IMR-90 (cell line): ENCODE data around the gene TTC7B. TPM values are rescaled to one million over a fixed set of nuclear protein-coding genes. Genes with fewer than 3 reads are reported as not detected.

Experiments
- ATAC-seq: fragments of 200-7000 bp; cut with Tn5 transposase; 2 replicates; pipeline ENCODE4 v1.9.1; 2020; ENCODE audit warnings: low read depth, mild to moderate bottlenecking, moderate library complexity
- BruUV-seq: library from RNA; stranded (reverse); fragments of 400-500 nt; replicated peaks from 2 replicates; lab custom pipeline; 2021; lab: Mats Ljungman, UMichigan
- CTCF ChIA-PET: fragments of 300-600 bp; formaldehyde crosslinking; extraction: SDS; loops from one replicate; lab custom pipeline; 2021; ENCODE audit warnings: antibody characterized with exemption; lab: Yijun Ruan, JAX
- POLR2A ChIA-PET: fragments of 300-600 bp; sonication (Branson Sonifier 250); formaldehyde crosslinking; loops from one replicate; lab custom pipeline; 2022; ENCODE audit warnings: antibody characterized with exemption; ENCODE audit not compliant: unreplicated experiment; lab: Charles Lee
- DNase-seq: peaks from one replicate; pipeline ENCODE4 v3.0.0; 2013
- H2AFZ ChIP-seq: replicated peaks from 2 replicates; pipeline ENCODE3; 2013; ENCODE audit warnings: low read length, mild to moderate bottlenecking; ENCODE audit not compliant: poor library complexity
- H2AK5ac ChIP-seq: 2 replicates; pipeline ENCODE4 v1.6.1; 2013; ENCODE audit warnings: low read depth, low read length, inconsistent platforms
- H2AK9ac ChIP-seq: replicated peaks from 2 replicates; pipeline ENCODE3; 2013; ENCODE audit warnings: mild to moderate bottlenecking, low read depth, low read length, moderate library complexity; ENCODE audit not compliant: poor library complexity
- H2BK120ac ChIP-seq: 2 replicates; pipeline ENCODE4 v1.6.1; 2013; ENCODE audit warnings: low read depth, low read length, inconsistent platforms
- H2BK15ac ChIP-seq: 3 replicates; pipeline ENCODE4 v1.6.1; 2013; ENCODE audit warnings: low read depth, low read length, inconsistent platforms
- H2BK20ac ChIP-seq: 2 replicates; pipeline ENCODE4 v1.6.1; 2013; ENCODE audit warnings: low read depth, mild to moderate bottlenecking, inconsistent platforms, low read length, moderate library complexity
- H2BK5ac ChIP-seq: 2 replicates; pipeline ENCODE4 v1.6.1; 2013; ENCODE audit warnings: mild to moderate bottlenecking, low read depth, low read length, inconsistent platforms; ENCODE audit not compliant: poor library complexity, severe bottlenecking
- H3K14ac ChIP-seq: replicated peaks from 2 replicates; pipeline ENCODE4 v1.6.1; 2013; ENCODE audit warnings: low read depth, low read length, inconsistent platforms
- H3K18ac ChIP-seq: 2 replicates; pipeline ENCODE4 v1.6.1; 2013; ENCODE audit warnings: low read depth, low read length, control low read depth
- H3K23ac ChIP-seq: 2 replicates; pipeline ENCODE4 v1.6.1; 2013; ENCODE audit warnings: low read depth, low read length, inconsistent platforms
- H3K27ac ChIP-seq: 2 replicates; pipeline ENCODE4 v1.5.1; 2013; ENCODE audit warnings: mild to moderate bottlenecking, control low read depth, low read length; ENCODE audit not compliant: insufficient read depth
- H3K27me3 ChIP-seq: 2 replicates; pipeline ENCODE4 v1.6.1; 2013; ENCODE audit warnings: low read length; ENCODE audit not compliant: control insufficient read depth, insufficient read depth
- H3K36me3 ChIP-seq: 2 replicates; pipeline ENCODE4 v1.6.1; 2013; ENCODE audit warnings: low read length, mixed read lengths; ENCODE audit not compliant: control insufficient read depth, insufficient read depth
- H3K4ac ChIP-seq: 2 replicates; pipeline ENCODE4 v1.6.1; 2013; ENCODE audit warnings: low read depth, low read length, inconsistent platforms
- H3K4me1 ChIP-seq: 2 replicates; pipeline ENCODE4 v1.6.1; 2013; ENCODE audit warnings: low read length, mixed read lengths; ENCODE audit not compliant: control insufficient read depth, insufficient read depth
- H3K4me2 ChIP-seq: 2 replicates; pipeline ENCODE4 v1.6.1; 2013; ENCODE audit warnings: low read depth, mild to moderate bottlenecking, control low read depth, low read length, moderate library complexity
- H3K4me3 ChIP-seq: 2 replicates; pipeline ENCODE4 v1.5.1; 2013; ENCODE audit warnings: low read depth, mild to moderate bottlenecking, control low read depth, low read length, moderate library complexity; ENCODE audit not compliant: insufficient read depth
- H3K56ac ChIP-seq: 2 replicates; pipeline ENCODE4 v1.6.1; 2013; ENCODE audit warnings: low read length, inconsistent platforms; ENCODE audit not compliant: insufficient read depth; ENCODE audit errors: extremely low read depth
- H3K79me1 ChIP-seq, 2 experiments: 2 replicates each; pipeline ENCODE4 v1.6.1; 2013; ENCODE audit warnings: low read length in 2 of 2, inconsistent platforms in 1 of 2, low read depth in 1 of 2
- H3K9ac ChIP-seq: 2 replicates; pipeline ENCODE4 v1.6.1; 2013; ENCODE audit warnings: low read depth, low read length, control low read depth
- H3K9me1 ChIP-seq: 2 replicates; pipeline ENCODE4 v1.6.1; 2013; ENCODE audit warnings: low read length, inconsistent platforms; ENCODE audit not compliant: insufficient read depth
- H3K9me3 ChIP-seq: 2 replicates; pipeline ENCODE4 v1.6.1; 2013; ENCODE audit warnings: low read length; ENCODE audit not compliant: control insufficient read depth, insufficient read depth
- H4K20me1 ChIP-seq: 2 replicates; pipeline ENCODE4 v1.6.1; 2013; ENCODE audit warnings: low read length, inconsistent platforms; ENCODE audit not compliant: insufficient read depth
- H4K5ac ChIP-seq: 2 replicates; pipeline ENCODE4 v1.6.1; 2013; ENCODE audit warnings: mild to moderate bottlenecking, low read depth, low read length, control low read depth
- H4K8ac ChIP-seq, 2 experiments: 2 replicates each; pipeline ENCODE4 v1.6.1; 2013; ENCODE audit warnings: low read depth in 2 of 2, low read length in 2 of 2, control low read depth in 1 of 2, inconsistent platforms in 1 of 2
- H4K91ac ChIP-seq: 2 replicates; pipeline ENCODE4 v1.6.1; 2013; ENCODE audit warnings: low read depth, low read length, inconsistent platforms; ENCODE audit not compliant: insufficient read depth
- BHLHE40 ChIP-seq: fragments of 150-350 bp; IDR thresholded peaks from 2 replicates; pipeline ENCODE4 v1.6.1; 2016; ENCODE audit warnings: mild to moderate bottlenecking, low read depth, low read length
- CHD1 ChIP-seq: IDR thresholded peaks from 2 replicates; pipeline ENCODE4 v1.6.1; 2012; ENCODE audit warnings: low read depth, low read length, improper control_type of control experiment
- CTCF ChIP-seq: conservative IDR thresholded peaks from 2 replicates; pipeline ENCODE4 v1.5.1; 2012; ENCODE audit warnings: mild to moderate bottlenecking, low read depth, low read length, improper control_type of control experiment
- ELK1 ChIP-seq: fragments of 150-350 bp; IDR thresholded peaks from 2 replicates; pipeline ENCODE4 v1.6.1; 2016; ENCODE audit warnings: low read depth, mild to moderate bottlenecking, low read length, moderate library complexity, borderline replicate concordance
- FOS ChIP-seq: fragments of 150-350 bp; IDR thresholded peaks from 2 replicates; pipeline ENCODE4 v1.6.1; 2016; ENCODE audit warnings: low read depth, low read length
- MAFK ChIP-seq: IDR thresholded peaks from 2 replicates; pipeline ENCODE4 v1.6.1; 2012; ENCODE audit warnings: low read depth, low read length, improper control_type of control experiment
- MAZ ChIP-seq: IDR thresholded peaks from 2 replicates; pipeline ENCODE4 v1.6.1; 2012; ENCODE audit warnings: low read depth, mild to moderate bottlenecking, low read length, improper control_type of control experiment, moderate library complexity, borderline replicate concordance
- MXI1 ChIP-seq: IDR thresholded peaks from 2 replicates; pipeline ENCODE4 v1.6.1; 2012; ENCODE audit warnings: low read depth, mild to moderate bottlenecking, low read length, moderate library complexity, borderline replicate concordance
- NFE2L2 ChIP-seq: fragments of 150-350 bp; IDR thresholded peaks from 2 replicates; pipeline ENCODE4 v1.6.1; 2016; ENCODE audit warnings: low read depth, mild to moderate bottlenecking, low read length
- POLR2A ChIP-seq: IDR thresholded peaks from 2 replicates; pipeline ENCODE4 v1.6.1; 2012; ENCODE audit warnings: mild to moderate bottlenecking, low read depth, low read length
- RAD21 ChIP-seq: IDR thresholded peaks from 2 replicates; pipeline ENCODE4 v1.6.1; 2012; ENCODE audit warnings: low read length, improper control_type of control experiment
- RCOR1 ChIP-seq: IDR thresholded peaks from 2 replicates; pipeline ENCODE4 v1.6.1; 2012; ENCODE audit warnings: mild to moderate bottlenecking, low read length, improper control_type of control experiment; ENCODE audit not compliant: insufficient replicate concordance
- RFX5 ChIP-seq: IDR thresholded peaks from 2 replicates; pipeline ENCODE4 v1.8.0; 2012; ENCODE audit warnings: low read depth, mild to moderate bottlenecking, low read length, moderate library complexity
- SMC3 ChIP-seq: fragments of 150-350 bp; IDR thresholded peaks from 2 replicates; pipeline ENCODE4 v1.6.1; 2016; ENCODE audit warnings: low read depth, mild to moderate bottlenecking, antibody characterized with exemption, low read length, moderate library complexity
- WGBS, 2 experiments: methylation state at CpG; one replicate each; pipeline versions ENCODE4 v1.1.5 to v1.1.7; 2013; ENCODE audit warnings: missing lambda C conversion rate in 2 of 2; ENCODE audit not compliant: insufficient read length in 1 of 2; ENCODE audit errors: extremely low coverage in 2 of 2; 5-methylcytosine and 5-hydroxymethylcytosine counted together
- dilution Hi-C: fragments of 300-500 bp; cut with HindIII; formaldehyde crosslinking; loops from one replicate; pipeline ENCODE4 v1.14.3; 2018; ENCODE audit warnings: low sequenced_read_pairs; ENCODE audit not compliant: unreplicated experiment
- in situ Hi-C: fragments of 300-500 bp; cut with MboI; formaldehyde crosslinking; loops from 3 replicates; pipeline ENCODE4 v1.14.3; 2019; ENCODE audit warnings: low sequenced_read_pairs, inconsistent platforms, mixed read lengths
- intact Hi-C: fragments of 100-400 bp; cut with micrococcal nuclease; formaldehyde crosslinking; loops from 2 replicates; pipeline ENCODE4 v1.10.0; 2022
- polyA plus RNA-seq, 3 experiments: library from polyadenylated mRNA; depleted of rRNA; stranded (reverse); fragments of >200 nt; gene quantifications; 2 replicates each; pipeline ENCODE4 v1.2.3, GENCODE V29; 2012; ENCODE audit warnings: low replicate concordance in 1 of 3
- total RNA-seq: library from RNA; depleted of rRNA; stranded (reverse); fragments of >200 nt; gene quantifications from 2 replicates; pipeline ENCODE4 v1.2.3, GENCODE V29; 2012

TTC7B gene
- total and polyA plus RNA-seq, 2 of the 4 experiments (the other 2 are of a cell fraction): 18.1 to 35.3 TPM

- peak overlapping the region; percentile 84 for H3K4me2 ChIP-seq
- intact Hi-C loops (loop anchor here (1.0 to 5.0 kb wide), 3 partner anchors 59 to 457 kb away; partner anchors contain the start of gene TTC7B), dilution Hi-C loops (no loop called here), in situ Hi-C loops (no loop called here)
- peak overlapping the region; percentile 72 for H4K91ac ChIP-seq
- H3K27me3 ChIP-seq: no peaks in the 10 kb centered on the region
- peak overlapping the region; percentile 50 for H3K27ac ChIP-seq
- peaks cover 9 to 22% of the 10 kb centered on the region in 2 experiments for H3K79me1 ChIP-seq
- peaks cover 3% of the 10 kb centered on the region; the same call in 1 of the 2 replicates for H4K20me1 ChIP-seq
- H2AK9ac ChIP-seq: peak overlapping the region; percentile 29
- peak overlapping the region; percentile 82 for H4K5ac ChIP-seq
- H3K4ac ChIP-seq: peak overlapping the region; percentile 97
- peak overlapping the region; percentile 66 for H3K18ac ChIP-seq
- peak overlapping the region; percentile 59 for H3K4me3 ChIP-seq
- H2AFZ ChIP-seq: peak overlapping the region; percentile 92
- ATAC-seq (peak; percentile 97), DNase-seq (peak; percentile 85)
- H3K9ac ChIP-seq: peak overlapping the region; percentile 95
- peaks cover 6% of the 10 kb centered on the region for H3K4me1 ChIP-seq
- H2BK120ac ChIP-seq: peak overlapping the region; percentile 79
- peak overlapping the region; percentile 90; the same call in 1 of the 2 replicates for H3K23ac ChIP-seq
- ChIA-PET POLR2A (interaction anchor here (0.5 kb wide), 1 partner anchor 352 kb away, joined by 5 read pairs; no protein-coding TSS in a partner anchor), CTCF (interaction anchor here (0.6 to 2.9 kb wide), 15 partner anchors 10 to 457 kb away, joined by 3 to 18 read pairs (median 5); partner anchors contain the start of gene TTC7B)
- H2BK15ac ChIP-seq: peak overlapping the region; percentile 27; the same call in 1 of the 3 replicates
- peak overlapping the region; percentile 66; the same call in 1 of the 2 replicates for H3K56ac ChIP-seq
- peak overlapping the region; percentile 6 for H2BK5ac ChIP-seq
- no peak overlapping the region for H2BK20ac ChIP-seq
- H3K9me3 ChIP-seq: no peaks in the 10 kb centered on the region
- peak overlapping the region; percentile 99 for H3K14ac ChIP-seq
- WGBS, 2 experiments: 2% methylated on average over 27 of the region's 71 CpGs; no CpG with 5 or more reads in 1 of the 2 experiments
- H2AK5ac ChIP-seq: peak overlapping the region; percentile 23; the same call in 1 of the 2 replicates
- peaks cover 3% of the 10 kb centered on the region; the same call in 1 of the 2 replicates for H3K9me1 ChIP-seq
- H4K8ac ChIP-seq: peak overlapping the region; percentile 62 to 100
- BruUV-seq: no TSS peak
- no peaks in the 10 kb centered on the region for H3K36me3 ChIP-seq
- TF ChIP-seq POLR2A: 0 out of 2 replicates have a peak, but pooled peaks have one; percentile 22
- peak; percentile 79 for TF ChIP-seq SMC3
- no peak for TF ChIP-seq MXI1
- no peak for TF ChIP-seq RFX5
- peak; percentile 78 for TF ChIP-seq RAD21
- TF ChIP-seq ELK1: no peak
- peak; percentile 78 for TF ChIP-seq MAZ
- no peak for TF ChIP-seq FOS
- peak; percentile 95 for TF ChIP-seq CTCF
- peak; percentile 85 for TF ChIP-seq MAFK
- TF ChIP-seq NFE2L2: no peak
- TF ChIP-seq RCOR1: no peak
- TF ChIP-seq CHD1: no peak
- TF ChIP-seq BHLHE40: no peak
These were observed 58.0 kb downstream of the TTC7B start for GRCh38 chr14:90758028-90758889.
